HepG2 (cell line): ENCODE data around the gene FGF14. TPM values are rescaled to one million over a fixed set of nuclear protein-coding genes. Genes with fewer than 3 reads are reported as not detected.

ENCODE experiments used
- ATAC-seq: fragments of 200-7000 bp; cut with Tn5 transposase; 3 replicates; pipeline ENCODE4 v1.9.1; 2020; ENCODE audit warnings: mild to moderate bottlenecking, moderate library complexity
- BruUV-seq: library from RNA; stranded (reverse); fragments of 400-500 nt; replicated peaks from 2 replicates; lab custom pipeline; 2021; lab: Mats Ljungman, UMichigan
- CTCF ChIA-PET: fragments of 300-600 bp; formaldehyde crosslinking; extraction: SDS; loops from one replicate; lab custom pipeline; 2021; ENCODE audit warnings: low total read pairs, inconsistent platforms, low intra/inter-chr PET ratio; lab: Yijun Ruan, JAX
- POLR2A ChIA-PET: fragments of 350-600 bp; sonication (Branson Sonifier 250); formaldehyde crosslinking; loops from one replicate; lab custom pipeline; 2020; ENCODE audit warnings: antibody characterized with exemption, inconsistent platforms; lab: Yijun Ruan, JAX
- DNase-seq: peaks from one replicate; pipeline ENCODE4 v3.0.0-alpha.2; 2015; ENCODE audit warnings: low spot score
- FAIRE-seq: peaks from 3 replicates; lab custom pipeline; 2011; peaks lifted over from hg19 to GRCh38; lab: Jason Lieb, UNC
- H2AFZ ChIP-seq: one replicate; pipeline ENCODE4 v1.6.1; 2011; ENCODE audit warnings: low read length, inconsistent platforms
- H3K27ac ChIP-seq: fragments of 300-600 bp; 3 replicates; pipeline ENCODE4 v1.8.0; 2011; ENCODE audit warnings: mixed run types, mild to moderate bottlenecking, mixed read lengths, low read length, inconsistent platforms; ENCODE audit not compliant: insufficient read depth; ENCODE audit errors: extremely low read length
- H3K27me3 ChIP-seq, 2 experiments: fragments of 200-600 bp in 1 of 2; 2 replicates in 1 of 2; 3 replicates in 1 of 2; pipeline versions ENCODE4 v1.6.0 to v1.8.0; 2011; ENCODE audit warnings: low read length in 2 of 2, mild to moderate bottlenecking in 2 of 2, moderate library complexity in 2 of 2, inconsistent platforms in 1 of 2; ENCODE audit not compliant: insufficient read depth in 2 of 2, control insufficient read depth in 1 of 2
- H3K36me3 ChIP-seq, 2 experiments: fragments of 200-600 bp in 1 of 2; replicated peaks in 1 of 2; 2 replicates in 1 of 2; 3 replicates in 1 of 2; pipeline versions ENCODE4 v1.5.1 to v1.8.0; 2011; ENCODE audit warnings: low read length in 2 of 2, inconsistent platforms in 1 of 2; ENCODE audit not compliant: insufficient read depth in 2 of 2, control insufficient read depth in 1 of 2
- H3K4me1 ChIP-seq: 2 replicates; pipeline ENCODE4 v1.5.1; 2012; ENCODE audit warnings: low read length, inconsistent platforms; ENCODE audit not compliant: insufficient read depth
- H3K4me2 ChIP-seq: 2 replicates; pipeline ENCODE4 v1.6.0; 2011; ENCODE audit warnings: low read depth, low read length, inconsistent platforms
- H3K4me3 ChIP-seq, 3 experiments: fragments of 200-600 bp in 1 of 3; sonication (generic), shearing (Covaris generic) in 1 of 3; replicated peaks in 1 of 3; 2 replicates each; pipeline ENCODE4 v1.5.1; 2011 to 2016; ENCODE audit warnings: low read length in 3 of 3, inconsistent platforms in 2 of 3, low read depth in 2 of 3, mild to moderate bottlenecking in 2 of 3, control low read depth in 1 of 3, mixed read lengths in 1 of 3; ENCODE audit not compliant: insufficient read depth in 1 of 3
- H3K79me2 ChIP-seq: one replicate; pipeline ENCODE4 v1.6.1; 2011; ENCODE audit warnings: low read length, inconsistent platforms; ENCODE audit not compliant: insufficient read depth
- H3K9ac ChIP-seq: 2 replicates; pipeline ENCODE4 v1.6.0; 2011; ENCODE audit warnings: mild to moderate bottlenecking, low read depth, low read length, inconsistent platforms; ENCODE audit not compliant: insufficient read depth
- H3K9me3 ChIP-seq: 2 replicates; pipeline ENCODE4 v1.5.1; 2012; ENCODE audit warnings: mild to moderate bottlenecking, low read length
- H4K20me1 ChIP-seq: 2 replicates; pipeline ENCODE4 v1.6.0; 2011; ENCODE audit warnings: inconsistent platforms, mild to moderate bottlenecking, low read length, moderate library complexity; ENCODE audit not compliant: insufficient read depth
- CBX5 ChIP-seq: sonication (generic); formaldehyde crosslinking; IDR thresholded peaks from 2 replicates; pipeline ENCODE4 v1.4.0; 2020; ENCODE audit warnings: missing genetic modification reagents, borderline replicate concordance
- CEBPG ChIP-seq: IDR thresholded peaks from 2 replicates; pipeline ENCODE4 v1.6.1; 2016
- KDM4B ChIP-seq: sonication (generic); formaldehyde crosslinking; IDR thresholded peaks from 2 replicates; pipeline ENCODE4 v1.4.0; 2020; ENCODE audit warnings: missing genetic modification reagents
- MAFG ChIP-seq: sonication (generic); formaldehyde crosslinking; IDR thresholded peaks from 2 replicates; pipeline ENCODE4 v1.5.1; 2020; ENCODE audit warnings: mild to moderate bottlenecking, missing genetic modification reagents
- PCBP1 ChIP-seq: fragments of 200-400 bp; formaldehyde crosslinking; IDR thresholded peaks from 2 replicates; pipeline ENCODE4 v1.6.1; 2017; ENCODE audit warnings: mild to moderate bottlenecking, low read depth, low read length, borderline replicate concordance
- RNF2 ChIP-seq: fragments of 450-650 bp; conservative IDR thresholded peaks from 2 replicates; pipeline ENCODE4 v1.6.1; 2016; ENCODE audit warnings: low read depth
- TEAD3 ChIP-seq: optimal IDR thresholded peaks from 2 replicates; pipeline ENCODE3; 2016; ENCODE audit warnings: borderline replicate concordance
- TRIM24 ChIP-seq: sonication (generic); formaldehyde crosslinking; IDR thresholded peaks from 2 replicates; pipeline ENCODE4 v1.8.0; 2022; ENCODE audit warnings: mild to moderate bottlenecking, missing genetic modification reagents
- ZNF20 ChIP-seq: sonication (generic); formaldehyde crosslinking; IDR thresholded peaks from 2 replicates; pipeline ENCODE4 v1.4.0; 2020; ENCODE audit warnings: mild to moderate bottlenecking, moderate library complexity, missing genetic modification reagents
- in situ Hi-C: cut with HindIII; loops from 2 replicates; pipeline ENCODE4 v1.10.0; 2017; ENCODE audit warnings: low pct_unique_long_range_greater_than_20kb; ENCODE audit not compliant: extremely low pct_ligation_motif_present
- intact Hi-C: fragments of 100-400 bp; cut with micrococcal nuclease; formaldehyde crosslinking; loops from one replicate; pipeline ENCODE4 v1.10.0; 2022; ENCODE audit not compliant: unreplicated experiment
- polyA plus RNA-seq, 8 experiments: library from polyadenylated mRNA; depleted of rRNA in 3 of 8; stranded (reverse) in 7 of 8; unstranded in 1 of 8; fragments of >200 nt; fragmentation: Illumina TruSeq in 4 of 8; extraction: Trizol in 4 of 8; gene quantifications; 2 replicates each; pipeline versions ENCODE4 v1.2.1 to v1.2.3, GENCODE V29; 2011 to 2016; ENCODE audit warnings: low read depth in 4 of 8, missing spikeins in 1 of 8, mixed read lengths in 1 of 8; ENCODE audit not compliant: insufficient read depth in 1 of 8
- total RNA-seq, 5 experiments: library from RNA; depleted of rRNA; stranded (reverse); fragments of >200 nt; fragmentation: Illumina TruSeq; extraction: Trizol; gene quantifications; 2 replicates each; pipeline ENCODE4 v1.2.3, GENCODE V29; 2016; ENCODE audit warnings: low read depth in 1 of 5
- TF ChIP-seq, protein P1 (sequence below): sonication (generic); formaldehyde crosslinking; IDR thresholded peaks from 2 replicates; pipeline ENCODE4 v1.4.0; 2020; ENCODE audit warnings: missing genetic modification reagents
- TF ChIP-seq, protein P2 (sequence below): sonication (generic); formaldehyde crosslinking; IDR thresholded peaks from 2 replicates; pipeline ENCODE4 v1.4.0; 2020; ENCODE audit warnings: low read depth, mild to moderate bottlenecking, missing genetic modification reagents
- TF ChIP-seq, protein P3 (sequence below): sonication (generic); formaldehyde crosslinking; IDR thresholded peaks from 2 replicates; pipeline ENCODE4 v1.5.1; 2020; ENCODE audit warnings: mild to moderate bottlenecking, missing genetic modification reagents, moderate library complexity

Gene FGF14
- total and polyA plus RNA-seq, 2 of the 13 experiments (the other 11 are each of a cell fraction or from before 2014, with no cell fraction given) = not detected

DNA sequence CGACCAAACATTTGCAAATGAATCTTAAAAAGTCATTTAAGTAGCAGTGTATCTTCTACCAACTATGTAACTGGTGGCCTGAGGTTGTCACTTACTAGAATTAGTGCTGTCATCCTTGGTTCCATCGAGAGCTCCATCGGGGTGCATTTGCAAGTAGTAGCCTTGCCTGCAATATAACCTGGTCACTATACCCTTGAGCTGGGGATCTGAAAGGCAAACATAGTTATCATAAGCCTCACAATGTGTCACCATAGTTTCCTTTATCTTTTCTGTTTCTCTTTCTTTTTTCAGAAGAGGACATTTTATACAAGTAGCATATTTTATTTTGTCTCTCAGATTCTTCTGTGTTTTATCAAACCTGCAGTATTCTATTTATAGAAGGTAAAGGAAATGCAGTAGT, 526.8 kb downstream of the FGF14 start (continued):
- TF ChIP-seq CEBPG = no peak

DNA sequence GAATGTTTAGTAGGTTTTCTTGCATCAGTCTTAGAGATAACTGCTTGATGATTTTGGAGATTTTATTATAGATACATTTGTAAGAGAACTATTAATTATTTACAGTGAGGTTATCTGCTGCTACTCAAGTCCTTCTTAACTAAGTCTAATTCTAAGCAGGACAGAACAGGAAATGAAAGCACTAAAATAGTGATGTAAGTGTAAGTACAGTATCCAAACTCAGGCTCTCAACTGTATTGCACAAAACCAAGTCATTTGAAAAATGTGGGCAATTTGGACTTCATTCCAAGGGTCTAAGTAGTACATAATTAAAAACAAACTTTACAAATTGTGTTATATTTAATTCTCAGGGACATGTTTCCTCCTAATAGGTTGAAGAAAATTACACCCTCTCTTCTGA, 532.3 kb downstream of the FGF14 start:
- ATAC-seq (no peak), FAIRE-seq (no peak), DNase-seq (no peak)
- intact Hi-C loops = loop anchor here (5.0 kb wide), 1 partner anchor 627 kb away; no protein-coding TSS in a partner anchor
- Histone ChIP-seq H3K4me3 (no peak overlapping the region), H4K20me1 (no peaks in the 10 kb centered on the region), H3K9ac (no peak overlapping the region), H3K79me2 (no peaks in the 10 kb centered on the region), H3K9me3 (no peaks in the 10 kb centered on the region), H3K27me3 (no peaks in the 10 kb centered on the region), H2AFZ (no peak overlapping the region), H3K36me3 (no peaks in the 10 kb centered on the region), H3K27ac (no peak overlapping the region), H3K4me2 (no peak overlapping the region), H3K4me1 (no peaks in the 10 kb centered on the region)
- no TSS peak for BruUV-seq
- ChIA-PET CTCF (no interaction called here), POLR2A (no interaction called here)
- in situ Hi-C loops = no loop called here
- TF ChIP-seq TEAD3 (CRISPR knock-in tag) (no peak), ZNF20 (CRISPR knock-in tag) (no peak), KDM4B (CRISPR knock-in tag) (no peak), RNF2 (no peak), TRIM24 (CRISPR knock-in tag) (no peak), CBX5 (CRISPR knock-in tag) (no peak), MAFG (CRISPR knock-in tag) (no peak), PCBP1 (no peak)
- TF ChIP-seq, protein P1, sequence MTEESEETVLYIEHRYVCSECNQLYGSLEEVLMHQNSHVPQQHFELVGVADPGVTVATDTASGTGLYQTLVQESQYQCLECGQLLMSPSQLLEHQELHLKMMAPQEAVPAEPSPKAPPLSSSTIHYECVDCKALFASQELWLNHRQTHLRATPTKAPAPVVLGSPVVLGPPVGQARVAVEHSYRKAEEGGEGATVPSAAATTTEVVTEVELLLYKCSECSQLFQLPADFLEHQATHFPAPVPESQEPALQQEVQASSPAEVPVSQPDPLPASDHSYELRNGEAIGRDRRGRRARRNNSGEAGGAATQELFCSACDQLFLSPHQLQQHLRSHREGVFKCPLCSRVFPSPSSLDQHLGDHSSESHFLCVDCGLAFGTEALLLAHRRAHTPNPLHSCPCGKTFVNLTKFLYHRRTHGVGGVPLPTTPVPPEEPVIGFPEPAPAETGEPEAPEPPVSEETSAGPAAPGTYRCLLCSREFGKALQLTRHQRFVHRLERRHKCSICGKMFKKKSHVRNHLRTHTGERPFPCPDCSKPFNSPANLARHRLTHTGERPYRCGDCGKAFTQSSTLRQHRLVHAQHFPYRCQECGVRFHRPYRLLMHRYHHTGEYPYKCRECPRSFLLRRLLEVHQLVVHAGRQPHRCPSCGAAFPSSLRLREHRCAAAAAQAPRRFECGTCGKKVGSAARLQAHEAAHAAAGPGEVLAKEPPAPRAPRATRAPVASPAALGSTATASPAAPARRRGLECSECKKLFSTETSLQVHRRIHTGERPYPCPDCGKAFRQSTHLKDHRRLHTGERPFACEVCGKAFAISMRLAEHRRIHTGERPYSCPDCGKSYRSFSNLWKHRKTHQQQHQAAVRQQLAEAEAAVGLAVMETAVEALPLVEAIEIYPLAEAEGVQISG = no peak
- TF ChIP-seq, protein P2, sequence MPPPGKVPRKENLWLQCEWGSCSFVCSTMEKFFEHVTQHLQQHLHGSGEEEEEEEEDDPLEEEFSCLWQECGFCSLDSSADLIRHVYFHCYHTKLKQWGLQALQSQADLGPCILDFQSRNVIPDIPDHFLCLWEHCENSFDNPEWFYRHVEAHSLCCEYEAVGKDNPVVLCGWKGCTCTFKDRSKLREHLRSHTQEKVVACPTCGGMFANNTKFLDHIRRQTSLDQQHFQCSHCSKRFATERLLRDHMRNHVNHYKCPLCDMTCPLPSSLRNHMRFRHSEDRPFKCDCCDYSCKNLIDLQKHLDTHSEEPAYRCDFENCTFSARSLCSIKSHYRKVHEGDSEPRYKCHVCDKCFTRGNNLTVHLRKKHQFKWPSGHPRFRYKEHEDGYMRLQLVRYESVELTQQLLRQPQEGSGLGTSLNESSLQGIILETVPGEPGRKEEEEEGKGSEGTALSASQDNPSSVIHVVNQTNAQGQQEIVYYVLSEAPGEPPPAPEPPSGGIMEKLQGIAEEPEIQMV (CRISPR knock-in tag) = no peak
- TF ChIP-seq, protein P3, sequence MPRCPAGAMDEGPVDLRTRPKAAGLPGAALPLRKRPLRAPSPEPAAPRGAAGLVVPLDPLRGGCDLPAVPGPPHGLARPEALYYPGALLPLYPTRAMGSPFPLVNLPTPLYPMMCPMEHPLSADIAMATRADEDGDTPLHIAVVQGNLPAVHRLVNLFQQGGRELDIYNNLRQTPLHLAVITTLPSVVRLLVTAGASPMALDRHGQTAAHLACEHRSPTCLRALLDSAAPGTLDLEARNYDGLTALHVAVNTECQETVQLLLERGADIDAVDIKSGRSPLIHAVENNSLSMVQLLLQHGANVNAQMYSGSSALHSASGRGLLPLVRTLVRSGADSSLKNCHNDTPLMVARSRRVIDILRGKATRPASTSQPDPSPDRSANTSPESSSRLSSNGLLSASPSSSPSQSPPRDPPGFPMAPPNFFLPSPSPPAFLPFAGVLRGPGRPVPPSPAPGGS (CRISPR knock-in tag) = no peak
